Astrocyte of the spinal cord (primary cell): ENCODE measurements around the gene HTRA3.

ENCODE experiments used
- DNase-seq: peaks from one replicate; pipeline ENCODE4 v3.0.0; 2011; ENCODE audit warnings: low read depth, low spot score
- H3K4me3 ChIP-seq: 2 replicates; pipeline ENCODE4 v1.5.1; 2011; ENCODE audit warnings: low read depth, mild to moderate bottlenecking, low read length, moderate library complexity
- in situ Hi-C: cut with HindIII; loops from 2 replicates; pipeline ENCODE4 v1.10.0; 2017; ENCODE audit warnings: low sequenced_read_pairs
- TF ChIP-seq, protein P1 (sequence below): IDR thresholded peaks from 2 replicates; pipeline ENCODE4 v1.5.1; 2012; ENCODE audit warnings: low read depth, mild to moderate bottlenecking, low read length, inconsistent platforms

The HTRA3 gene

DNA sequence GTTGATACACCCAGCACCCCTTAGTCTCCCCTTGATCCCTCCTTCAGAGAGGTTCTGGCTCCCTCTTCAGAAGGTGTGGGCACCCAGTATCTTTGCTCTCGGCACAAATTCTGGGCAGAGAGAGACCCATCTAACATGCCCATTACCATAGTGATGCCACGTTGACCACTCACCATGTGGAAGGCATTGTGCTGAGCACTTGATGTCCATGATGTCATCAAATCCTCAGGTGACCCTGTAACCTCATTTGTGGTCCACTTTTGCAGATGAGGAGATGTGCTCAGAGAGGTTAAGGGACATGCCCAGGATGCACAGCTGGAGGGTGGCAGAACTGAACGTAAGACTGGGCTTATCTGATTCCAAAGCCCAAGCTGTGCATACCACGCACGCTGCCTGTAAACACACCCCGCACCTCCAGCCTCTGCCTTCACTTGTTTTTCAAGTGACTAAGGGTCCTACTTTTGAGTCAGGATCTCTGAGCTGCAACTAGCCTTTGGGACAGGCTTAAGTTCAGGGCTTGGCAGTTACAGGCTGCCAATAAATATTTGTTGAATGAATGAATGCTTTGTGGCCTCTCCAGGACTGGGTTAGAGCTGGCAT is 55.2 kb downstream of the HTRA3 start:
- in situ Hi-C loops = no loop called here
- no peak for DNase-seq
- no peak overlapping the region for H3K4me3 ChIP-seq
- TF ChIP-seq, protein P1, sequence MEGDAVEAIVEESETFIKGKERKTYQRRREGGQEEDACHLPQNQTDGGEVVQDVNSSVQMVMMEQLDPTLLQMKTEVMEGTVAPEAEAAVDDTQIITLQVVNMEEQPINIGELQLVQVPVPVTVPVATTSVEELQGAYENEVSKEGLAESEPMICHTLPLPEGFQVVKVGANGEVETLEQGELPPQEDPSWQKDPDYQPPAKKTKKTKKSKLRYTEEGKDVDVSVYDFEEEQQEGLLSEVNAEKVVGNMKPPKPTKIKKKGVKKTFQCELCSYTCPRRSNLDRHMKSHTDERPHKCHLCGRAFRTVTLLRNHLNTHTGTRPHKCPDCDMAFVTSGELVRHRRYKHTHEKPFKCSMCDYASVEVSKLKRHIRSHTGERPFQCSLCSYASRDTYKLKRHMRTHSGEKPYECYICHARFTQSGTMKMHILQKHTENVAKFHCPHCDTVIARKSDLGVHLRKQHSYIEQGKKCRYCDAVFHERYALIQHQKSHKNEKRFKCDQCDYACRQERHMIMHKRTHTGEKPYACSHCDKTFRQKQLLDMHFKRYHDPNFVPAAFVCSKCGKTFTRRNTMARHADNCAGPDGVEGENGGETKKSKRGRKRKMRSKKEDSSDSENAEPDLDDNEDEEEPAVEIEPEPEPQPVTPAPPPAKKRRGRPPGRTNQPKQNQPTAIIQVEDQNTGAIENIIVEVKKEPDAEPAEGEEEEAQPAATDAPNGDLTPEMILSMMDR = no peak

DNA sequence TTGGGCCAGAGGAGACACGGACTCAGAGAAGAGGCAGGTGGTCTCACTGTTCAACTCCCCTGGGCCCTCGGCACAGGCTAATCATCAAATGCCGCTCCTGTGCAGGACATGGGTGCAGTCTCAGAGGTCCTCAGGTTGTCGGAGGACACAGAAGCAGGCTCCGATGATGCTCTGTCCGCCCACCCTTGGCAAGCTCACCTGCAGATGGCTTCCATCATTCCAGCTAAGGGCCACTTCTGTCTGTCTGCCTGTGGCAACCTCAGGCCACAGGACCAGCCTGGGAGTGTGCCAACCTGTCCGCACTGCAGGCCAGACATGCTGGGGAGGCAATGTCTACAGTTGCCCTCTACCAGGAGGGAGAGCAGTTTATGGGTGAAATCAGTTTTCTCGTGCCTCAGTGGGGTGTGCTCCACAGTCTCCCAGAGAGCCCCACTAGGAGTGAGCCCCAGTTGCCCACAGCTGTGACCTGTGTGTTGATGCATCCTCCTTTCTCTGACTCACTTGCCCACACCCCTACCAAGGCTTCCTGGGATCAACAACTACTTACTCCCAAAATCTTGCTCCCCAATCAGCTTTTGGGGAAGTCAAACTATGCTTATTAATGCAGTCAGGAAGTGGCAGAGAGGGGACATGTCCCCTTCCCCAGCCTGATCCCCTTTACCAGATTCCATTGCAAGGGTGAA is 55.9 kb downstream of the HTRA3 start:
- TF ChIP-seq, protein P1 = no peak
- in situ Hi-C loops = no loop called here
- H3K4me3 ChIP-seq = no peak overlapping the region
- no peak for DNase-seq

DNA sequence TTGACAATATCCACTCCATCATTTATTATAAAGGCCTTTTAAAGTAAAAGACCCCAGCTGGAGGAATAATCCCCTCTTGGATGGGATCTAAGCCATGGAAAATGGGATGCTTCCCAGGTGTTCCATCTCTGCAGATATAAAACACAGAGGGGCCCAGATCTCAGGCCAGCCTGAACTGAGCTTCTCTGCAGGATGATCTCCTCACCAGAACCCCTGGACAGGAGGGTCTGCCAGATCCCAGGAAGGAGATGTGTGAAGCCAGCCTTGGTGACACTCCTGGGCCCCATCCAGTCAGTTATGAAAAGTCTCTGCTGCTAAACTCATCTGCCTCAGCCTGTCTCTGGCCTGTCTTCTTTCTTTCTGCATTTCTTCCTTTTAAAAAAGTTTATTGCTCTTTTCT is 56.7 kb downstream of the HTRA3 start:
- DNase-seq = no peak
- TF ChIP-seq, protein P1 = no peak
- in situ Hi-C loops = no loop called here
- H3K4me3 ChIP-seq = no peak overlapping the region

DNA sequence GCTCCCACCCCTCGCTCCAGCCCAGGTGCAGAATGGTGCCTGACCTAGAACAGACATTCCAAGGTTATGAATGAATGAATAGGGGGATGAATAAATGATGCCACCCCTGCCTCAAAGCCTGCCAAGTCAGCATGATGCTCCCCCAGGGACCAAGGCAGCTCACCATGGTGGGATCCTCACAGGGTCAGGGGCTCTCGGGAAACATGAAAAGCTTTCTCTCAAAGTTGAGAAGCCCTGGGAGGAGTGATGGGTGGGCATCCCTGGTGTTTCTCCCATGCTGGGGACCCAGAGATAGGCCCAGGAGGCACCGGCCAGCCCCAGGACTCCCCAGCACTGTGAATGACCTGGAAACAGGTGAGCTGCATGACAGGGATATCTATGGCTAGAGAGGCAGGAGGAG is 58.9 kb downstream of the HTRA3 start:
- DNase-seq = no peak
- no peak overlapping the region for H3K4me3 ChIP-seq
- in situ Hi-C loops = no loop called here
- TF ChIP-seq, protein P1 = no peak

DNA sequence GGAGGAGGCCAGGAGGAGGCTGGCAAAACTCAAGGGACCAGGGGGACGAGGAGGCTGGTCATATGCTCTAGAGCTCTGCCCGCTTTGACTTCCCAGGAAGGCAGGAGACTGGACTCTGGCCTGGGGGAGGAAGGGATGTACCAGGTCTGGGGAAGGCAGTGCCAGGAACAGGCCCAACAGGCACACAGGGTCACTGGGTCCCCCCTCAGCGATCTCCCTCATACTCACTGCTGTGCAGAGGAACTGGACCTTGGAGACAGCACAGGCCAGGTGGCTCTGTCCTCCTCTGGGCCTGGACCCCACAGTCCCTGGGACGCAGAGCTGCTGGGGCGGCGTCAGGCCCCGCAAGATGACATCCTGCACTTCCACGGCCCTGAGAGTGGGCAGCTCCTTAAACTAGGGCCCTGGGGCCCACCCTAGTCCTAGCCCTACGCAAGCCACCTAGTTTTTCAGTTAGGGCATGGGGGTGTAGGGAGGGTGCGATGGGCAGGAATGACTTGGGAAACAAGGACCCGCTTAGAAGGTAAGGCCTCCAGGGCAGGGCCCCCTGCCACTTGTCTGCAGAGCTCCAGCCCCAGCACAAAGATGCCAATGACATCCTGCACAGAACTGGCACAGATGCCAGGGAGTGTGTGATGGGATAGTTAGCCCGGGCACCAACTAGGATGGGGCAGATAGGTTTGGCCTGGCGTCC is 59.5 kb downstream of the HTRA3 start:
- in situ Hi-C loops = no loop called here
- no peak overlapping the region for H3K4me3 ChIP-seq
- no peak for DNase-seq
- TF ChIP-seq, protein P1 = no peak

DNA sequence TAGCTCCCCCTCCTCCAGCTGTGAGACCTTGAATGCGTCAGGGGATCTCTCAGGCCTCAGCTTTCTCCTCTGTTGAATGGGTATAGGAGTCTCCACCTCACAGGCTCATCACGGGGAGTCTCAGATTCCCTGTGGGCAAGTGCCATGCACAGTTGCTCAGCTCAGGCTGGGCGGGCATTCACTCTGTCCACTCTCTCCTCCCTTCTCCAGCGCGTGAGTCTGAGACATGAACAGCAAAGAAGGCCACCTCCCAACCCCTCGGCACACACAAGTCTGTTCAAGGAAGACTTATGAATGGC is 60.0 kb downstream of the HTRA3 start:
- no peak for DNase-seq
- no peak overlapping the region for H3K4me3 ChIP-seq
- TF ChIP-seq, protein P1 = no peak
- in situ Hi-C loops = no loop called here
